Upper lobe of right lung (tissue), 1 donor: ENCODE measurements around the gene GLTPD2. TPM values are rescaled to one million over a fixed set of nuclear protein-coding genes. Genes with fewer than 3 reads are reported as not detected.

Experiments
- ATAC-seq: fragments of 200-7000 bp; cut with Tn5 transposase; one replicate; pipeline ENCODE4 v1.9.1; 2020; ENCODE audit warnings: mild to moderate bottlenecking, moderate library complexity
- DNase-seq: peaks from one replicate; pipeline ENCODE4 v3.0.0-alpha.2; 2020
- H3K27ac ChIP-seq: fragments of 200-600 bp; one replicate; pipeline ENCODE4 v1.8.0; 2022
- H3K27me3 ChIP-seq: fragments of 200-600 bp; one replicate; pipeline ENCODE4 v1.8.0; 2022; ENCODE audit warnings: mild to moderate bottlenecking
- H3K36me3 ChIP-seq: fragments of 200-600 bp; one replicate; pipeline ENCODE4 v1.8.0; 2022
- H3K4me1 ChIP-seq: fragments of 200-600 bp; one replicate; pipeline ENCODE4 v1.8.0; 2022
- H3K4me3 ChIP-seq: fragments of 200-600 bp; one replicate; pipeline ENCODE4 v1.8.0; 2022; ENCODE audit warnings: mild to moderate bottlenecking
- H3K9me3 ChIP-seq: fragments of 200-600 bp; one replicate; pipeline ENCODE4 v1.8.0; 2022
- intact Hi-C: fragments of 100-400 bp; cut with DNase I; formaldehyde crosslinking; loops from one replicate; pipeline ENCODE4 v1.11.0; 2022
- total RNA-seq: library from RNA; stranded (reverse); fragmentation: NEBNext Ultra II Directional; extraction: Animal tissue kit (Norgen Biotek cat#: 25700); gene quantifications from one replicate; pipeline ENCODE4 v1.2.1, GENCODE V29; 2021
- TF ChIP-seq, protein P1 (sequence below): fragments of 200-600 bp; IDR thresholded peaks from one replicate; pipeline ENCODE4 v1.8.0; 2022; ENCODE audit warnings: antibody characterized with exemption
- donor health status: DM: no; HTN: yes; CAD: no; lungs with severe emphysema.

GLTPD2 gene
- total RNA-seq, 1 donor from 2014 or later, result not detected

DNA sequence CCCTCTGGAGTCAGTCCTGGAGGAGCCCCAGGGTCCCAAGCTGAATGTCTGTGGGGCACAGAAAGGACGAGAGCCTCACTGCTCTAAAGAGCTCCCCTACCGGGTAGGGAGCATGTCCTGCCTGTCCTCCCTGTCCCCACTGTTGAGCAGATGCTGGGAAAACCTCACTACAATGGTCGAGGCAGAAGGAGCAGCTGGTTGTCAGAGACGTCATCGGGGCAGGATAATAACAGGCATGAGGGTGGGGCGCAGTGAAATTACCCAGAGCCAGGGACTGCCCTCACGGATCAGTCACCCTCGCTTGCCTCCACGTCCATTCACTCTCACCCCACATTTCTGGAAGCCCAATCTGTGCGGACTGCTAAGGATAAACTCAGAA lies 16.5 kb upstream of the GLTPD2 start:
- Histone ChIP-seq H3K27ac (no peak overlapping the region), H3K36me3 (no peaks in the 10 kb centered on the region), H3K27me3 (no peaks in the 10 kb centered on the region), H3K4me1 (no peaks in the 10 kb centered on the region), H3K4me3 (no peak overlapping the region), H3K9me3 (no peaks in the 10 kb centered on the region)
- ATAC-seq (no peak), DNase-seq (no peak)
- intact Hi-C loops, result no loop called here
- TF ChIP-seq, protein P1, sequence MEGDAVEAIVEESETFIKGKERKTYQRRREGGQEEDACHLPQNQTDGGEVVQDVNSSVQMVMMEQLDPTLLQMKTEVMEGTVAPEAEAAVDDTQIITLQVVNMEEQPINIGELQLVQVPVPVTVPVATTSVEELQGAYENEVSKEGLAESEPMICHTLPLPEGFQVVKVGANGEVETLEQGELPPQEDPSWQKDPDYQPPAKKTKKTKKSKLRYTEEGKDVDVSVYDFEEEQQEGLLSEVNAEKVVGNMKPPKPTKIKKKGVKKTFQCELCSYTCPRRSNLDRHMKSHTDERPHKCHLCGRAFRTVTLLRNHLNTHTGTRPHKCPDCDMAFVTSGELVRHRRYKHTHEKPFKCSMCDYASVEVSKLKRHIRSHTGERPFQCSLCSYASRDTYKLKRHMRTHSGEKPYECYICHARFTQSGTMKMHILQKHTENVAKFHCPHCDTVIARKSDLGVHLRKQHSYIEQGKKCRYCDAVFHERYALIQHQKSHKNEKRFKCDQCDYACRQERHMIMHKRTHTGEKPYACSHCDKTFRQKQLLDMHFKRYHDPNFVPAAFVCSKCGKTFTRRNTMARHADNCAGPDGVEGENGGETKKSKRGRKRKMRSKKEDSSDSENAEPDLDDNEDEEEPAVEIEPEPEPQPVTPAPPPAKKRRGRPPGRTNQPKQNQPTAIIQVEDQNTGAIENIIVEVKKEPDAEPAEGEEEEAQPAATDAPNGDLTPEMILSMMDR, result no peak

DNA sequence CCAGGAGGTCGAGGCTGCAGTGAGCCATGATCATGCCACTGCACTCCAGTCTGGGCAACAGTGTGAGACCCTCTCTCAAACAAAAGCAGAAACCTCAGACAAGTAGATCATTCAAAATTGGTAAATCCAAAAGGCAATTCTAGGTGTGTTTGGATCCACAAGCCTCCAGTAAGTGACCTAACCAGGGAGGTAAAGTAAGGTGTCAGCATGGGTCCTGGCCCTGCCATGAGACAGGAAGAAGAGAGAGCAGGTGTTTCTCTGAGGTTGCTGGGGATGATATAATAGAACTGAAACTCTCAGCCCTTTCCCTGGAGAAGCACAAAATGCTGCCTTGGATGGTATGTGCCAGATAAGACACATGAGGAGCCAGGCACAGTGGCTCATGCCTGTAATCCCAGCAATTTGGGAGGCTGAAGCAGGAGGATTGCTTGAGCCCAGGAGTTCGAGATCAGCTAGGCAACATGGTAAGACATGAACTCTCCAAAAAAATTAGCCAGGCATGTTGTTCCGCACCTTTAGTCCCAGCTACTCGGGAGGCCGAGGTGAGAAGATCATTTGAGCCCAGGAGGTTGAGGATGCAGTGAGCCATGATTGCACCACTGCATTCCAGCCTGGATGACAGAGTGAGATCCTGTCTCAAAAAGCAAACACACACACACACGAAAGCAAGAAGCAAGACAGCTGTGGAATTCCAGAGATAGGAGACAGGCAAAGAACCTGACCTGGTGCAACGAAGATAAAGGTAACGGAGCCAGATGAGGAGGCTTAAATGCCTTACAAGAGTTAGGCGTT lies 10.6 kb upstream of the GLTPD2 start:
- Histone ChIP-seq H3K27ac (no peak overlapping the region), H3K27me3 (peaks cover 8% of the 10 kb centered on the region), H3K36me3 (no peaks in the 10 kb centered on the region), H3K4me1 (no peaks in the 10 kb centered on the region), H3K4me3 (no peak overlapping the region), H3K9me3 (no peaks in the 10 kb centered on the region)
- no peak for ATAC-seq
- no peak for DNase-seq
- intact Hi-C loops, result no loop called here
- TF ChIP-seq, protein P1, result no peak

DNA sequence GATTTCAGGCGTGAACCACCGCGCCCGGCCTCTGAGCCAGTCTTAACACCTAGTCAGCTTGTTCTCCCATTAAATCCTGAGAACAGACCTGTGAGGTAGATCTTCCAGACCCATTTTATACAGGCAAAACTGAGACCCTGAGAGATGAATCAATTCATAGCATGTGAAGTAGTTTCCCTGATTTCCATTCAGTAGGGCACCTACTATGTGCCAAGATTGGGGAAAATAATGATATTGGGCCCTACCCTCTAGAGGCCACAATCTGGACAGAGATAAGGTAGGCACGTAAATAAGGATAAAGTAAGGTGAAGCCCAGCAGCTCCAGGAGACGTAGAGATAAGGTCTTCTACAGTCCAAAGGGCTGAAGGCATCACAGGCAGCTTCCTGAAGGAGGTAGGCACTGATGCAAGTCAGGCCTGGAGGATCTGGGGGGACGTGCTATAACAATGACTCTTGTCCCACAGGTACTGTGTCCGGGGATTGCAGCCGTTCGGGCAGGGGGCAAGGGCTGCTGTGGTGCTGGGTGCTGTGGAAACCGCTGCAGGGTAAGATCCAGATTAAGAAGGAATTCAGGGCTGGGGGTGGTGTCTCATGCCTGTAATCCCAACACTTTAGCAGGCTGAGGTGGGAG lies 8.3 kb upstream of the GLTPD2 start:
- DNase-seq (no peak), ATAC-seq (no peak)
- intact Hi-C loops, result loop anchor here (10.0 kb wide), 1 partner anchor 46 kb away; the partner anchor contains the start of genes CXCL16, MED11 and ZMYND15
- Histone ChIP-seq H3K36me3 (no peaks in the 10 kb centered on the region), H3K4me3 (no peak overlapping the region), H3K9me3 (no peaks in the 10 kb centered on the region), H3K27me3 (peaks cover 31% of the 10 kb centered on the region), H3K27ac (no peak overlapping the region), H3K4me1 (peaks cover 4% of the 10 kb centered on the region)
- TF ChIP-seq, protein P1, result no peak

DNA sequence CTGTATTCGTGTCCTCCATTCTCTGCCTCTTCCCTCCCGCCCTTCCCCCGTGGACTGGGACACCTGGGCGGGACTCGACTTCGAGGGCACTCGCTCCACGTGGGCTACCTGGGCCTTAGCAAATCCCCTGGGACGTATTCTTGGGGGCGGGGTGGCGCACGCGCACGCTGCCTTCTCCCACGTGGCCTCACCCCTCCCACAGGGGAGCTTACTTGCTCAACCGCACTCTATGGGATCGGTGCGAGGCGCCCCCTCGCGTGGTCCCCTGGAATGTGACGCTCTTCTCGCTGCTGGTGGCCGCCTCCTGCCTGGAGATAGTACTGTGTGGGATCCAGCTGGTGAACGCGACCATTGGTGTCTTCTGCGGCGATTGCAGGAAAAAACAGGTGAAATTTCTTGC lies 6.1 kb upstream of the GLTPD2 start:
- intact Hi-C loops, result loop anchor here (10.0 kb wide), 1 partner anchor 48 kb away; the partner anchor contains the start of genes CXCL16, MED11 and ZMYND15
- peak; percentile 84 for ATAC-seq
- H3K4me1 ChIP-seq, result peaks cover 26% of the 10 kb centered on the region
- H3K4me3 ChIP-seq, result no peak overlapping the region
- no peak overlapping the region for H3K27ac ChIP-seq
- peak; percentile 82 for DNase-seq
- no peaks in the 10 kb centered on the region for H3K36me3 ChIP-seq
- H3K9me3 ChIP-seq, result no peaks in the 10 kb centered on the region
- H3K27me3 ChIP-seq, result peaks cover 35% of the 10 kb centered on the region
- TF ChIP-seq, protein P1, result peak; percentile 14

DNA sequence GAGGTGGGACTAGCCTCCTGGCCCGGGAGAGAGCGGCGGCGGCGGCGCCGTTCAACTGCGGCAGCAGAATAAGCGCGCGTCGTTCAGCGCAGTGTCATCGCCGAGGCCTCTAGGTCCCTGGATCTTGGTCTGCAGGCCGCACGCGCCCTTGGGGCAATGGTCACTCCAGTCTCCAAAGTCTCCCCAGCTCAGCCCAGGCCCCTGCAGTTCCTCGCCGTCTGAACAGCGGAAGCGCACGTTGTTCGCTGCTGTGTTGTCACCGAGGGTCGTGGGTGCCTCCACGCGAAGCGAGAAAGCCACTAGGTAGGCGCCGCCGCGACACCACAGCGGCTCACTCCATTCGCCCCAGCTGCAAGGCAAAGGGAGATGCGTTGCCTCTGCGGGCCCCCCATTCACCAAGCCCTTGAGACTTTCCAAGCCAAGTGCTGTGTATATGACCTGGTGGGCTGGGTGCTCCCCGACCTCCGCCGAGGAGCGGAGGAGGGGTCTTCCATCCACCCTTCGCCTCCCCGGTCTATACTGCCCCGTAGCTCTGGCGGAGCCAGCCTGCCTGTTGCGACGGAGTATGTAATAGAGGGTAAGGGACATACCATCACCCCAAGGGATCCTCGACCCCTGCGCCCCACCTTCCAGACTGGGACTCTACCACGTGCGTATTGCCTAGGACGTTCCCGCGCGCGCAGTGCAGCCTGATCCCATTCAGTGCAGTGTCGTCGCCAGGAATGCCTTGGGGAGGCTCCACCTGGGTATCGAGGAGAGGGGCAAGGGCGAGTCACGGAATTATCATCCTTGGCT lies 3.3 kb upstream of the GLTPD2 start:
- H3K9me3 ChIP-seq, result no peaks in the 10 kb centered on the region
- no peak for ATAC-seq
- peak overlapping the region; percentile 19 for H3K4me3 ChIP-seq
- no peaks in the 10 kb centered on the region for H3K36me3 ChIP-seq
- DNase-seq, result no peak
- peaks cover 40% of the 10 kb centered on the region for H3K4me1 ChIP-seq
- TF ChIP-seq, protein P1, result no peak
- H3K27me3 ChIP-seq, result peaks cover 35% of the 10 kb centered on the region
- no peak overlapping the region for H3K27ac ChIP-seq
- intact Hi-C loops, result loop anchor here (10.0 kb wide), 1 partner anchor 51 kb away; the partner anchor contains the start of genes CXCL16, MED11 and ZMYND15
